Measurements from ENCODE around the gene HTRA2.

The HTRA2 gene

GRCh38 chr2:74576211-74576862 is 46.6 kb downstream of the HTRA2 start:
- no peak for TF ChIP-seq CTCF (conservative IDR thresholded peaks at IDR 0.05; ENCODE audit: low read depth, low read length)
- no peaks in the 10 kb centered on the region for H4K20me1 ChIP-seq (ENCODE audit: insufficient read depth)
- no peak overlapping the region for H3K4me2 ChIP-seq
- no peak overlapping the region for H3K27ac ChIP-seq
- no peaks in the 10 kb centered on the region for H3K79me2 ChIP-seq (ENCODE audit: insufficient read depth, low read depth)
- H3K4me1 ChIP-seq (ENCODE audit: low read depth, poor library complexity, severe bottlenecking): no peaks in the 10 kb centered on the region
- no peaks in the 10 kb centered on the region for H3K27me3 ChIP-seq (ENCODE audit: insufficient read depth, low read depth)
- no peak overlapping the region for H3K9ac ChIP-seq
- no peaks in the 10 kb centered on the region for H3K36me3 ChIP-seq (ENCODE audit: insufficient read depth)
- no peak overlapping the region for H2AFZ ChIP-seq (ENCODE audit: low read depth)
- no peak overlapping the region for H3K4me3 ChIP-seq (IDR thresholded peaks at IDR 0.05; ENCODE audit: insufficient read depth, low read depth, low read length)

- H3K79me2 ChIP-seq (ENCODE audit: insufficient read depth, low read depth): no peaks in the 10 kb centered on the region
- no peak overlapping the region for H3K9ac ChIP-seq
- H4K20me1 ChIP-seq (ENCODE audit: insufficient read depth): no peaks in the 10 kb centered on the region
- TF ChIP-seq CTCF (conservative IDR thresholded peaks at IDR 0.05; ENCODE audit: low read depth, low read length): no peak
- H3K27me3 ChIP-seq (ENCODE audit: insufficient read depth, low read depth): no peaks in the 10 kb centered on the region
- no peak overlapping the region for H2AFZ ChIP-seq (ENCODE audit: low read depth)
- H3K27ac ChIP-seq: no peak overlapping the region
- H3K36me3 ChIP-seq (ENCODE audit: insufficient read depth): no peaks in the 10 kb centered on the region
- no peaks in the 10 kb centered on the region for H3K4me1 ChIP-seq (ENCODE audit: low read depth, poor library complexity, severe bottlenecking)
- H3K4me2 ChIP-seq: no peak overlapping the region
- H3K4me3 ChIP-seq (IDR thresholded peaks at IDR 0.05; ENCODE audit: insufficient read depth, low read depth, low read length): no peak overlapping the region
Measured at GRCh38 chr2:74576863-74577229, 47.1 kb downstream of the HTRA2 start.

GRCh38 chr2:74577448-74577847 is 47.7 kb downstream of the HTRA2 start:
- H4K20me1 ChIP-seq (ENCODE audit: insufficient read depth): no peaks in the 10 kb centered on the region
- no peaks in the 10 kb centered on the region for H3K79me2 ChIP-seq (ENCODE audit: insufficient read depth, low read depth)
- no peak for TF ChIP-seq CTCF (conservative IDR thresholded peaks at IDR 0.05; ENCODE audit: low read depth, low read length)
- no peak overlapping the region for H3K4me2 ChIP-seq
- H3K36me3 ChIP-seq (ENCODE audit: insufficient read depth): no peaks in the 10 kb centered on the region
- H3K4me1 ChIP-seq (ENCODE audit: low read depth, poor library complexity, severe bottlenecking): no peaks in the 10 kb centered on the region
- no peak overlapping the region for H3K4me3 ChIP-seq (IDR thresholded peaks at IDR 0.05; ENCODE audit: insufficient read depth, low read depth, low read length)
- no peak overlapping the region for H3K27ac ChIP-seq
- H3K9ac ChIP-seq: no peak overlapping the region
- H2AFZ ChIP-seq (ENCODE audit: low read depth): no peak overlapping the region
- no peaks in the 10 kb centered on the region for H3K27me3 ChIP-seq (ENCODE audit: insufficient read depth, low read depth)

GRCh38 chr2:74578408-74578807 is 48.7 kb downstream of the HTRA2 start:
- Histone ChIP-seq H4K20me1 (ENCODE audit: insufficient read depth) (no peaks in the 10 kb centered on the region), H3K27me3 (ENCODE audit: insufficient read depth, low read depth) (no peaks in the 10 kb centered on the region), H2AFZ (ENCODE audit: low read depth) (no peak overlapping the region), H3K36me3 (ENCODE audit: insufficient read depth) (no peaks in the 10 kb centered on the region), H3K9ac (no peak overlapping the region), H3K27ac (no peak overlapping the region), H3K4me3 (IDR thresholded peaks at IDR 0.05; ENCODE audit: insufficient read depth, low read depth, low read length) (no peak overlapping the region), H3K4me1 (ENCODE audit: low read depth, poor library complexity, severe bottlenecking) (no peaks in the 10 kb centered on the region), H3K4me2 (no peak overlapping the region), H3K79me2 (ENCODE audit: insufficient read depth, low read depth) (no peaks in the 10 kb centered on the region)
- TF ChIP-seq CTCF (conservative IDR thresholded peaks at IDR 0.05; ENCODE audit: low read depth, low read length): no peak
